Measurements from ENCODE around the gene BANP. TPM values are rescaled to one million over a fixed set of nuclear protein-coding genes. Genes with fewer than 3 reads are reported as not detected.
"Not testable (repeated sequence)": the region's sequence is repeated elsewhere in the genome, so short reads cannot be mapped to it uniquely, and the experiment has no call there.

The BANP gene
- total RNA-seq, 5 donors from 2014 or later (not counting 1 experiment from before 2014, with no cell fraction given): 57.1 to 81.9 (median 69.4) TPM

DNA sequence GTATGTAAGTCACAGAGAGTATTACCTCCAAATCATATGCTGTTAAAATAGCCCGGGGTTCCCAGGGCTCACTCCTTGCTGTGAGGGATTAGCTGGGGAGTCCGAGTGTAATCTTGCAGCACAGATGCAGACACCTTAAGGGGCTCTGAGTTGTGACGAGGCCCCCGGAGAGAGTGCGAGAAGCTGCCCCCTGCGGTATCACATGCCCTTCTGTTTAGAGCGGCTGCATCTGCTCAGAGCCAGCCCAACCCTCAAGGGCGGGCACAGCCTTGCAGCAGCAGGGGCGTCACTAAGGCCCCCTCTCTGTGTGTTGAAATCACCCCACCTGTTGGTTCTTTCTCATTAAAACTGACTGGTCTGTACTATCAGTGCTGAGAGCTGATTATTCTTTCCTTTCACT, 37.4 kb downstream of the BANP start:
- WGBS (ENCODE audit: insufficient coverage): 97% methylated on average over 7 of the region's 9 CpGs
- CTCF ChIA-PET; H3K4me1 ChIP-seq (ENCODE audit: control insufficient read depth in 1 of 2, extremely low read depth in 1 of 2, insufficient read depth in 2 of 2, low read length in 2 of 2): not testable (repeated sequence)

DNA sequence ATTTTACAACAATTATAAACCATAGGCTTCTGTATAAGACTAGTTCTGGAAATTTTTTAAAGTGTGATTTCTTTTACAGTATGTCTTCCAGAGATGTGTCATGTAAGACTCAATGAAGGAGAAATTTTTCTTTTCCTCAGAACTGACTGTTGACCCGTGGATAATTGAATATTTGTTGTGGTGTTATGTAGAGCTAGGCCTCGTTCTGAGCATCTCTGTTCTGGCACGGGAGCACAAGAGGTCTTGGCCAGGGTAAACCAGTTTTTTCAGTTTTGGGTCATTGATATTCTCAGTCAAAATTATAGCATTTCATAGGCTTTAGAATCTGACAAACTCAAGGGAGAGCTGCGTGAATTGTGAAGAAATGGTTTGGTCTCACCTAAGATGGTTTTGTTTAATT, 39.0 kb downstream of the BANP start:
- not testable (repeated sequence) for ATAC-seq (replicated peaks in 1 of 4); DNase-seq

More for the DNA sequence above, 37.4 kb downstream of the BANP start:
- H3K27me3 ChIP-seq (replicated peaks in 1 of 2; ENCODE audit: control insufficient read depth in 2 of 2, extremely low read depth in 1 of 2, insufficient read depth in 2 of 2, low read length in 1 of 2); H3K27ac ChIP-seq (ENCODE audit: low read length); DNase-seq; H3K9me3 Mint-ChIP-seq; H3K4me3 ChIP-seq (ENCODE audit: control insufficient read depth in 1 of 2, extremely low read depth in 1 of 2, low read length in 1 of 2); H3K27ac Mint-ChIP-seq; H3K27me3 Mint-ChIP-seq; H3K4me3 Mint-ChIP-seq; POLR2A ChIA-PET; ATAC-seq (replicated peaks in 1 of 4); H3K9me3 ChIP-seq: not testable (repeated sequence)
- peaks cover 5 to 18% (median 13%) of the 10 kb centered on the region in 3 donors for H3K4me1 Mint-ChIP-seq
- H3K36me3 Mint-ChIP-seq: peaks cover 50% of the 10 kb centered on the region
- peaks cover 10 to 22% of the 10 kb centered on the region in 2 donors for H3K36me3 ChIP-seq (ENCODE audit: control insufficient read depth in 2 of 2, extremely low read depth in 1 of 2, insufficient read depth in 1 of 2, low read length in 1 of 2)

DNA sequence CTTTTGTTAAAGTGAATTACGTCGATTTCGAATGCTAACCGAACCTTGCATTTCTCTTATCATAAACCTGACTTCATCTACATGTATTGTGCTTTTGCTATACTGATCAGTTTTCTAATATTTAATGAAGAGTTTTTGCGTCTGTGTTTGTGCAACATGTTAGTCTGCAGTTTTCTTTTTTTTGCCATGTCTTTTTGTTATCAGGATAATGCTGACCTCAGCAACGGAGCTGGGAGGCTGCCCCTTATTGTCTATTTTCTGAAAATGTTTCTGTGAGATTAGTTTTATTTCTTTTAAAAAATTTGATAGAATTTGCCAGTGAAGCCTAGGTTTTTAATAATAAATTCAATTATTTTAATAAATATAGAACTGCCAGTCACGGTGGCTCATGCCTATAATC, 40.9 kb downstream of the BANP start:
- CTCF ChIA-PET; H3K27me3 ChIP-seq (replicated peaks in 1 of 2; ENCODE audit: control insufficient read depth in 2 of 2, extremely low read depth in 1 of 2, insufficient read depth in 2 of 2, low read length in 1 of 2); H3K27me3 Mint-ChIP-seq; H3K4me3 ChIP-seq (ENCODE audit: control insufficient read depth in 1 of 2, extremely low read depth in 1 of 2, low read length in 1 of 2); H3K9me3 ChIP-seq; H3K9me3 Mint-ChIP-seq; ATAC-seq (replicated peaks in 1 of 4); POLR2A ChIA-PET; H3K27ac Mint-ChIP-seq; H3K4me1 ChIP-seq (ENCODE audit: control insufficient read depth in 1 of 2, extremely low read depth in 1 of 2, insufficient read depth in 2 of 2, low read length in 2 of 2); H3K4me3 Mint-ChIP-seq; H3K27ac ChIP-seq (ENCODE audit: low read length); DNase-seq; H3K4me1 Mint-ChIP-seq: not testable (repeated sequence)
- peaks cover 13 to 14% of the 10 kb centered on the region in 2 donors for H3K36me3 ChIP-seq (ENCODE audit: control insufficient read depth in 2 of 2, extremely low read depth in 1 of 2, insufficient read depth in 1 of 2, low read length in 1 of 2)
- peaks cover 31% of the 10 kb centered on the region for H3K36me3 Mint-ChIP-seq
- WGBS (ENCODE audit: insufficient coverage): 100% methylated on average over 1 of the region's 7 CpGs

More for the DNA sequence above, 39.0 kb downstream of the BANP start:
- H3K4me1 ChIP-seq (ENCODE audit: control insufficient read depth in 1 of 2, extremely low read depth in 1 of 2, insufficient read depth in 2 of 2, low read length in 2 of 2); H3K9me3 ChIP-seq; H3K4me3 Mint-ChIP-seq; H3K27me3 ChIP-seq (replicated peaks in 1 of 2; ENCODE audit: control insufficient read depth in 2 of 2, extremely low read depth in 1 of 2, insufficient read depth in 2 of 2, low read length in 1 of 2); CTCF ChIA-PET; H3K27me3 Mint-ChIP-seq; H3K9me3 Mint-ChIP-seq; H3K27ac ChIP-seq (ENCODE audit: low read length); H3K4me3 ChIP-seq (ENCODE audit: control insufficient read depth in 1 of 2, extremely low read depth in 1 of 2, low read length in 1 of 2): not testable (repeated sequence)
- H3K36me3 ChIP-seq (ENCODE audit: control insufficient read depth in 2 of 2, extremely low read depth in 1 of 2, insufficient read depth in 1 of 2, low read length in 1 of 2): peaks cover 14 to 21% of the 10 kb centered on the region in 2 donors
- peaks cover 5 to 13% (median 10%) of the 10 kb centered on the region in 3 donors for H3K4me1 Mint-ChIP-seq
- H3K27ac Mint-ChIP-seq: peak overlapping the region in 1 of 2 donors; percentile 22
- no CpG with 5 or more reads among the region's 4 CpGs for WGBS (ENCODE audit: insufficient coverage)
- POLR2A ChIA-PET: interaction anchor here in 1 of 2 donors (0.6 kb wide), 1 partner anchor 1687 kb away, joined by 6 read pairs; no protein-coding TSS in a partner anchor
- H3K36me3 Mint-ChIP-seq: peaks cover 41% of the 10 kb centered on the region

DNA sequence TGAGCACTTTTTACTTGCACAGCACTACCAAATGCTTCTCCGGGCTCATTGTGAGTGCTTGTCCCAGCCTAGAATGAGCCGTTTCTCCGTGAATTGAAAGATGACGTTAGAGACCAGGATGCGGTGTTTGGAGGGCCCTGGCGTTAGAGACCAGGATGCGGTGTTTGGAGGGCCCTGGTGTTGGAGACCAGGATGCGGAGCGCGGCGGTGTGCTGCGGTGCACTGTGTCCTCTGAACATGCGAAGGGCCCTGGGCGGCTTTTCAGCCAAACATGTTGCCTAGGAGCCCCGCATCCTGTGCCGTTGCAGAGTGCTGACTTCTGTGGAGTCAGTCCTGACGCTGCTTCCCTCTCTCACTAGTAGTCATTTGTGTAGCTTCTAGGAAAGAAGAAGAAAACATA, 42.7 kb downstream of the BANP start:
- Mint-ChIP-seq H3K4me1 (peaks cover 0 to 11% (median 7%) of the 10 kb centered on the region in 3 donors), H3K4me3 (no peak overlapping the region), H3K9me3 (no peaks in the 10 kb centered on the region), H3K27ac (no peak overlapping the region), H3K27me3 (no peaks in the 10 kb centered on the region), H3K36me3 (peaks cover 29% of the 10 kb centered on the region)
- 93% methylated on average over 7 of the region's 17 CpGs for WGBS (ENCODE audit: insufficient coverage)
- DNase-seq (no peak), ATAC-seq (replicated peaks in 1 of 4) (no peak)
- no peak overlapping the region for H3K27ac ChIP-seq (ENCODE audit: low read length)
- H3K4me1 ChIP-seq (ENCODE audit: control insufficient read depth in 1 of 2, extremely low read depth in 1 of 2, insufficient read depth in 2 of 2, low read length in 2 of 2): peaks cover 0 to 7% of the 10 kb centered on the region in 2 experiments
- ChIA-PET POLR2A (no interaction called here), CTCF (no interaction called here)
- H3K9me3 ChIP-seq: no peaks in the 10 kb centered on the region
- H3K36me3 ChIP-seq (ENCODE audit: control insufficient read depth in 2 of 2, extremely low read depth in 1 of 2, insufficient read depth in 1 of 2, low read length in 1 of 2): peaks cover 13 to 14% of the 10 kb centered on the region in 2 donors
- no peaks in the 10 kb centered on the region for H3K27me3 ChIP-seq (replicated peaks in 1 of 2; ENCODE audit: control insufficient read depth in 2 of 2, extremely low read depth in 1 of 2, insufficient read depth in 2 of 2, low read length in 1 of 2)
- H3K4me3 ChIP-seq (ENCODE audit: control insufficient read depth in 1 of 2, extremely low read depth in 1 of 2, low read length in 1 of 2): no peak overlapping the region

DNA sequence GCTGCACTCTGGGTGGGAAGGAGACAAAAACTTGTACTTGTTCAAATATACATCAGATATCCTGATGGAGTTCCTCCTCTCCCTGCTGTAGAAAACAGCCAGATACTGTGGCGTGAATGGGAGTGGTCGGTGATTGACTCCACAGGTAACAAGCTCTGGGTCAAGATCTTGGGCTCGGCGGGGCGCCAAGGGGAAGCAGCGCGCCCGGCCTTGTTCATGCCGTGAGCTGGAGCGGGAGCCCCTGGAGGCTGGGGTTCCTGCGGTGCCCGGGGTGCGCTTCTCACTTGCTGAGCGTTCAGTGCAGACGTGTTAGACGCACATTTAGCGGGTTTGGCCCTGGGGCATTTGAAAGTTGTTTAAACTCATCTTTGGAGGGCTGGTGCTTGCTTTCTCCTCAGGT, 44.4 kb downstream of the BANP start:
- CTCF ChIA-PET: no interaction called here
- no peak overlapping the region for H3K27ac Mint-ChIP-seq
- no peak overlapping the region for H3K27ac ChIP-seq (ENCODE audit: low read length)

DNA sequence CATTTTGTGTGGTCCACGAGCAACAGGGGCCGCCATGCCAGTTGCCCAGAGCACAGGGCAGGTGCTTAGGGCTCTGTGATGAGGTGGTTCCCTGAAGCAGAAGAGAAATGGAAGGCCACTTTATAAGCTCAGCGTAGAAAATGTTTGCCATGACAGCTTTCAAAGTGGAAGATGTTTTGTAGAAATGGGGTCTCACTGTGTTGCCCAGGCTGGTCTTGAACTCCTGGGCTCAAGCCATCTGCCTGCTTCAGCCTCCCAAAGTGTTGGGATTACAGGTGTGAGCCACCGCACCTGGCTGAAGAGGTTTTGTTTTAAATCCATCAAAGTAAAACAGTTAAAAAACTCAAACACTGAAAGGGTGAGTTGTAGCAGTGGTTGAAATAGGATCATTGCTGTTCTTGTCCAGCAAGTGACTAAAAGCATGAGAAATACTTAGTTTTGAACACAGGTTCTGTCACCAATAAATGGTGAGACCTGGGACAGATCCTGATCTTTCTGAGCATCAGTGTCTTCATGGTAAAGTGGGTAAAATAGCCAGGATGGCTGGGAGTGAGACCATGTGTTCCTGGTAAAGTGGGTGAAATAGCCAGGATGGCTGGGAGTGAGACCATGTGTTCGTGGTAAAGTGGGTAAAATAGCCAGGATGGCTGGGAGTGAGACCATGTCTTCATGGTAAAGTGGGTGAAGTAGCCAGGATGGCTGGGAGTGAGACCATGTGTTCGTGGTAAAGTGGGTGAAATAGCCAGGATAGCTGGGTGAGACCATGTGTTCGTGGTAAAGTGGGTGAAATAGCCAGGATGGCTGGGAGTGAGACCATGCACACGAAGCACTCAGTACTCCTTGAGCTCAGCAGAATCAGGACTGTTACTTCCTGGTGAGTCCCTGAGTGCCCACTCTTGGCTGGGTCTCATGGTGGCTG, 46.0 kb downstream of the BANP start:
- peaks cover 19% of the 10 kb centered on the region for H3K36me3 Mint-ChIP-seq
- Histone ChIP-seq H3K27ac (ENCODE audit: low read length) (no peak overlapping the region), H3K9me3 (no peaks in the 10 kb centered on the region), H3K4me1 (ENCODE audit: control insufficient read depth in 1 of 2, extremely low read depth in 1 of 2, insufficient read depth in 2 of 2, low read length in 2 of 2) (peaks cover 0 to 7% of the 10 kb centered on the region in 2 experiments), H3K27me3 (replicated peaks in 1 of 2; ENCODE audit: control insufficient read depth in 2 of 2, extremely low read depth in 1 of 2, insufficient read depth in 2 of 2, low read length in 1 of 2) (no peaks in the 10 kb centered on the region), H3K4me3 (ENCODE audit: control insufficient read depth in 1 of 2, extremely low read depth in 1 of 2, low read length in 1 of 2) (no peak overlapping the region), H3K36me3 (ENCODE audit: control insufficient read depth in 2 of 2, extremely low read depth in 1 of 2, insufficient read depth in 1 of 2, low read length in 1 of 2) (peaks cover 13 to 16% of the 10 kb centered on the region in 2 donors)
- H3K27ac Mint-ChIP-seq: no peak overlapping the region
- WGBS (ENCODE audit: insufficient coverage): 93% methylated on average over 7 of the region's 8 CpGs
- POLR2A ChIA-PET: no interaction called here
- peaks cover 2 to 14% (median 9%) of the 10 kb centered on the region in 3 donors for H3K4me1 Mint-ChIP-seq
- no peaks in the 10 kb centered on the region for H3K27me3 Mint-ChIP-seq
- H3K9me3 Mint-ChIP-seq: no peaks in the 10 kb centered on the region
- no peak for ATAC-seq (replicated peaks in 1 of 4)
- H3K4me3 Mint-ChIP-seq: no peak overlapping the region
- DNase-seq: no peak
- CTCF ChIA-PET: interaction anchor here in 1 of 2 donors (0.6 kb wide), 1 partner anchor 67 kb away, joined by 3 read pairs; no protein-coding TSS in a partner anchor

More for the DNA sequence above, 44.4 kb downstream of the BANP start:
- Mint-ChIP-seq H3K9me3 (no peaks in the 10 kb centered on the region), H3K36me3 (peaks cover 19% of the 10 kb centered on the region), H3K4me3 (no peak overlapping the region), H3K27me3 (no peaks in the 10 kb centered on the region), H3K4me1 (peaks cover 0 to 11% (median 7%) of the 10 kb centered on the region in 3 donors)
- no peaks in the 10 kb centered on the region for H3K9me3 ChIP-seq
- POLR2A ChIA-PET: no interaction called here
- no peak for DNase-seq
- no peaks in the 10 kb centered on the region for H3K27me3 ChIP-seq (replicated peaks in 1 of 2; ENCODE audit: control insufficient read depth in 2 of 2, extremely low read depth in 1 of 2, insufficient read depth in 2 of 2, low read length in 1 of 2)
- over 99% methylated on average over 15 of the region's 17 CpGs for WGBS (ENCODE audit: insufficient coverage)
- no peak for ATAC-seq (replicated peaks in 1 of 4)
- H3K4me3 ChIP-seq (ENCODE audit: control insufficient read depth in 1 of 2, extremely low read depth in 1 of 2, low read length in 1 of 2): no peak overlapping the region
- H3K36me3 ChIP-seq (ENCODE audit: control insufficient read depth in 2 of 2, extremely low read depth in 1 of 2, insufficient read depth in 1 of 2, low read length in 1 of 2): peaks cover 13% of the 10 kb centered on the region in 2 donors
- peaks cover 0 to 7% of the 10 kb centered on the region in 2 experiments for H3K4me1 ChIP-seq (ENCODE audit: control insufficient read depth in 1 of 2, extremely low read depth in 1 of 2, insufficient read depth in 2 of 2, low read length in 2 of 2)
